Measurements from ENCODE around the gene PPP2CA. TPM values are rescaled to one million over a fixed set of nuclear protein-coding genes. Genes with fewer than 3 reads are reported as not detected.
"Not testable (repeated sequence)": the region's sequence is repeated elsewhere in the genome, so short reads cannot be mapped to it uniquely, and the experiment has no call there.

PPP2CA gene
- total RNA-seq: 106 and 132 TPM in 2 replicates

- DNase-seq: peak; percentile 99
Measured at GRCh38 chr5:134225780-134226440, at the start of gene PPP2CA. Gene PPP2CA (minus strand): TSS chr5:134226073. CDS start chr5:134225861, 212 bp downstream.

DNA sequence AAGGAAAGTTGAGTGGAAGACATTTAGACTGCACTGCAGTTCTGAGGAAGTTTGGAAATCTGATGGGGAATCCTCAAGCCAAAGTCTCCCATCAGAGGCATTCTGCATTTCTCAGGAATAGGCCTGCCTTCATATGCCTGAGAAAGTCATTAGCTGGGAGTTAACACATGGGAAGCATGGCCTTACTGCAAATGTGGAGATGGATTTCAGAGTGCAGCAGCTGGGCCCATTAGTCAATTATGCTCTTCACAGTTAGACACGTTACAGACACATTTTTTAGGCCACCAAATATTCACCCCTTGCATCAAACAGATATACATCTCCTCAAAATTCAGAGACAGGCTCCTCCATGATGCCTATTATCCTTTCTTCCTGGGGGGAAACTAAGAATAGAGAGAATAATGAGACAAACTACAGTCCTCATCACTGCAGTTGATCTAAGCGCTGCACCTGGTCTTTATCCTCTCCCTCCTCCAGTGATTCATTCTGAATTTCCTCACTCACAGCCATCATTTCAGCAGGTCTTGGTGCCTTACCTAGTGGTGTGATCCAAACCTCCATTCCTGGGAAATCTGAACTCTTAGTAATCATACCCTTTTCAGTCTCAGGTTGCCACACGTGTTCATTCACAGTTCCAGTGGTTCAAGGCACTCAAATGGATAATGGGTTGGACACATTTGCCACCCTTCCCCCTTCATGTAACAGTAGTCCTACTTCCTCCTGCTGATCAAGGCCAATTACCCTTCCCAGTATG lies 47.9 kb upstream of the PPP2CA start:
- DNase-seq: no peak

DNA sequence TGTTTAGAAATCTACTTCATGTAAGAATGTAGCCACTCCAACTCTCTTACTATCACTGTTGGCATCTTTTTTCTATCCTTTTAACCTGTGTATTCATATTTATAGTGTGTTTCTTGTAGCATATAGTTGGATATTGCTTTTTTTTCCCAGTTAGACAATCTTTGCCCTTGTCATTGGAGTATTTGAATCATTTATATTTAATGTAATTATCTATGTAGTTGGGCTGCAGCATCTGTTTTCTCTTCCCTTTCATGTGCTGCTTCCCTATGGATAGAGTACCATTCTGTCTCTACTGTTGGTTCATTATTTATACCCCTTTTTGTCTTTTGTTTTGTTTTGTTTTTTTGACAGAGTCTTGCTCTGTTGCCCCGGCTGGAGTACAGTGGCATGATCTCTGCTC lies 45.2 kb upstream of the PPP2CA start:
- DNase-seq: no peak

DNA sequence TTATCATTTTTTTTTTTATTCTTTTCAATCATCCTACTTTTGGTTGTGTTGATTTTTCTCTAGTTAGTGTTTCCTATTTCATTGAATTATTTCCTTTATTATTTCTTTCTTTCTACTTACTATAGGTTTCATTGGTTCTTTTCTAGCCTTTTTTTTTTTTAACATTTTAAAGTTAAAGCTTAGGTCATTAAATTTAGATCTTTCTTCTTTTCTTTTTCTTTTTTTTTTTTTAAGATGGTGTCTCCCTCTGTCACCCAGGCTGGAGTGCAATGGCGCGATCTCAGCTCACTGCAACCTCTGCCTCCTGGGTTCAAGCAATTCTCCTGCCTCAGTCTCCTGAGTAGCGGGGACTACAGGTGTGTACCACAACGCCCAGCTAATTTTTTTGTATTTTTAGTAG lies 43.0 kb upstream of the PPP2CA start:
- DNase-seq: no peak

- DNase-seq: no peak
Measured at GRCh38 chr5:134268019-134268601, 42.2 kb upstream of the PPP2CA start.

GRCh38 chr5:134267366-134268018 lies 41.6 kb upstream of the PPP2CA start:
- no peak for DNase-seq

GRCh38 chr5:134263801-134264200 lies 37.9 kb upstream of the PPP2CA start:
- DNase-seq: no peak

GRCh38 chr5:134262629-134263028 lies 36.8 kb upstream of the PPP2CA start:
- not testable (repeated sequence) for DNase-seq

GRCh38 chr5:134258896-134259295 lies 33.0 kb upstream of the PPP2CA start:
- DNase-seq: no peak

DNA sequence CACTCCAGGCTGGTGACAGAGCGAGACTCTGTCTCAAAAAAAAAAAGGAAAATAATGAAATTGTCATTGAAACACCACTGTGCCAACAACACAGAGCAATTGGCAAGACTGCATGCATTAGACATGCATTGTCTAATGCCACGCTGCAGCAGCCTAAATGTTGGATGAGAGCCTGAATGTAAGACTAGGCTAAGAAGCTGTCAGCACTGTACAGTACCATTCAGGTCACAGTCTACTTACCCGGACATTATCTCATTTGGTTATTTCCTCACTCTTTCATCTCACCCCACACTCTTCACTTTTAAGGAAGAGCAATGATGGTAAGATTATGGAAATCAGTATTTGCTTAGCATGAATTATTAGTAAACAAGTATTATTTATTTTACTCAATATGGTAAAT lies 31.3 kb upstream of the PPP2CA start:
- no peak for DNase-seq

DNA sequence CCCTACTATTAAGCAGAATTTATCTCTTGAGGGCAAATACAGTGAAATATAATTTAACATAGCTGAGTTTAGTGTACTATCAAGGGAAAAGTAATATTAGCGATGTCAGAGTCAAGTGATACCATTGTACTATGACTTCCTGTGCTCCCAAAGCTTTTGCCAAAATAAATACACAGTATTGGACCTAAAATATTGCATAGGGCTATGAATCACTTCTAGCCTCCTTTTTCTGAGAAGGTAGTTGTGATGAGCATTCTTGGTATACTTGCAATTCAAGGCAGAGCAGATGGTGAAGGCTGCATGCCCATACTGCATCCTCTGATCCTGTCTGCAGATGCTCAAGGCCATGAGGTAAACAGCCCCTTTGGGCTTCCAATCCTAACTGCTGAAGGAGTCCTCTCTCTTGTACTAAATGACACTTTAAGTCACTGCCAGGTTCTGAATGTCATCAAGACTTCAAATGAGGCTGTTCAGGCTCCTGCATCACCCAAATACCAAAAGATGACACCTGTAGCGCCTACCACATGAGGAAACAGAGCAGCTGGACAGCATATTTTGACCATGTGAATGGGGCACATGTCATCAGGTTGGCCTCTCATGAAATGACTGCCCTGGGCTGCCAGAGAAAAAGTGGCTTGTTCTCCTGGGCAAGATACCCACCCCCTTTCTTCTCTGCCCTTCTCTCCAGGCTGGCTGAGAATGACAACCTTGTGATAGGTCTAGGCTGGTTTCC lies 29.7 kb upstream of the PPP2CA start:
- DNase-seq: peak; percentile 69

- not testable (repeated sequence) for DNase-seq
Measured at GRCh38 chr5:134253368-134254153, 27.7 kb upstream of the PPP2CA start.

DNA sequence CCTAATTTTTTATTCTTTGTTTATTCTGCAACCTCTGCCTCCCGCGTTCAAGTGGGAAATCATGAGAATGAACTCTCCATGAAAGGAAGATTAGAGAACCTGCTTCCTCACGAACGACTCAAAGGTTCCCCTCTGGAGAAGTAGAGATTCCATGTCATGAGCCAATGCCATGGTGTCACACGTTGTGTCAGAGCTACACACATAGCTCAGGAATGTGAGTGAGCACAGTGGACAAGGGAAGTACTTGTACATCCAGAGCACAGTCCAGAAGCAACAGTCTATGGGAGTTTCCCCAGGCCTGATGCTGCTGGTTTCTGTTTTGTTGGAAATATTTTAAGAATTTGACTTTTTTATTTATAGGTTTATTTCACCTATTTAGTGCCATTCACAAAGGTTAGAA lies 26.8 kb upstream of the PPP2CA start:
- DNase-seq: peak; percentile 61

DNA sequence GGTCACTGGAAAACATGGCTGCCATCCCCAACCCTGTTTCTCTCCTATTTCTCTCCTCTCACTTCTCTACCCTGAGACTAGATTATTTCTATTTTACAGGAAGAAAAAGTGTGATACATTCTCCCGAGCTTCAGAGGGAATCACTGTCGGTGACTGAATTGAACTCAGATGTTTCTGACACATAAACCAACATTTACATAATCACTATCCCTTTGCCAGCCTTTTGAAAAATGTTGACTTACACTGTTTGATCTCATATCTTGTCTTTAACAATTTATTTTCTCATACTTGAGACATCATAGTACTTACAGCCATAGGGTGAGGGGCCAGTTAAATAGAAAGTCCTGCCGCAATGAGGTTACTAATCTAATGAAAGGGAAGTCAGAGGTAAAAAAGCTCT lies 25.1 kb upstream of the PPP2CA start:
- DNase-seq: no peak

- no peak for DNase-seq
Measured at GRCh38 chr5:134249469-134250379, 23.9 kb upstream of the PPP2CA start.

- no peak for DNase-seq
Measured at GRCh38 chr5:134248256-134248655, 22.4 kb upstream of the PPP2CA start.

GRCh38 chr5:134247428-134248224 lies 21.8 kb upstream of the PPP2CA start:
- DNase-seq: peak; percentile 76

- DNase-seq: no peak
Measured at GRCh38 chr5:134246771-134247427, 21.0 kb upstream of the PPP2CA start.

- DNase-seq: no peak
Measured at GRCh38 chr5:134245692-134246091, 19.8 kb upstream of the PPP2CA start.

Data from dermis blood vessel endothelial cell (primary cell).